Measurements from ENCODE around the gene PDE6C. TPM values are rescaled to one million over a fixed set of nuclear protein-coding genes. Genes with fewer than 3 reads are reported as not detected.

The PDE6C gene
- polyA plus RNA-seq, 1 of the 3 experiments (the other 2 are of a cell fraction), result not detected

DNA sequence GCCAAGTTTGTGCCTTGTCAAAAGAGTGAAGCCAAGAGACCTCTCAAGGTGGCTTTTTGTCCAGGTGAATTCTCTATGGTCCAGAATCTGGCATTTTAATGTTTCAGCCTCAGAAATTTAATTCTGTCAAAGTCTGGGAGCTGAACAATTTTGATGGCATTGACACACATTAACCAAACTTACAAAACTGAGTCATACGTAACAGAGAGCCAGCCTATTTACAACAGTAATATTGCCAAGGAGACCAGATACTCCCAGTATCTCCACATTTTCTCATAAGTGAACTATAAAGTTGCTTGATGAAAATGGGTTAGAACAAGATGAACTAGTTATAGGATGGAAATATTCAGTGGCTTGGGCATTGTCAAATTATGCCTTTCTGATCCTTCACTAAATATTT, 43.8 kb downstream of the PDE6C start:
- no peak for TF ChIP-seq RAD21 (IDR thresholded peaks at IDR 0.05; ENCODE audit: low read length)
- TF ChIP-seq YY1 (IDR thresholded peaks at IDR 0.05; ENCODE audit: low read depth), result no peak
- TF ChIP-seq FOXJ3 (CRISPR knock-in tag; IDR thresholded peaks at IDR 0.05), result no peak
- TF ChIP-seq EZH2phosphoT487 (IDR thresholded peaks at IDR 0.05; ENCODE audit: borderline replicate concordance, low read depth), result no peak
- H3K4me3 ChIP-seq (ENCODE audit: low read depth in 2 of 2, low read length in 1 of 2), result no peak overlapping the region
- no peak overlapping the region for H3K9ac ChIP-seq
- no peaks in the 10 kb centered on the region for H4K20me1 ChIP-seq (ENCODE audit: insufficient read depth)
- H3K4me2 ChIP-seq, result no peak overlapping the region
- H3K9me2 ChIP-seq, result no peaks in the 10 kb centered on the region
- no peak overlapping the region for H3K27ac ChIP-seq (ENCODE audit: low read depth in 2 of 2, low read length in 1 of 2)
- no peaks in the 10 kb centered on the region for H3K4me1 ChIP-seq (ENCODE audit: control insufficient read depth in 1 of 2, insufficient read depth in 2 of 2, low read depth in 1 of 2, low read length in 1 of 2)
- CTCF ChIA-PET, result interaction anchor here (1.0 kb wide), 1 partner anchor 18 kb away, joined by 3 read pairs; no protein-coding TSS in a partner anchor
- POLR2A ChIA-PET, result no interaction called here
- no peak overlapping the region for H2AFZ ChIP-seq (ENCODE audit: low read depth)
- 95% methylated on average over 1 of the region's 1 CpG for WGBS (ENCODE audit: low lambda C conversion rate)
- no peaks in the 10 kb centered on the region for H3K27me3 ChIP-seq (ENCODE audit: insufficient read depth)
- DNase-seq, result no peak
- no peaks in the 10 kb centered on the region for H3F3A ChIP-seq (replicated peaks; ENCODE audit: insufficient read depth)
- H3K36me3 ChIP-seq (replicated peaks in 1 of 2; ENCODE audit: control insufficient read depth in 1 of 2, insufficient read depth in 2 of 2, low read length in 1 of 2), result no peaks in the 10 kb centered on the region
- H3K79me2 ChIP-seq (ENCODE audit: insufficient read depth), result no peaks in the 10 kb centered on the region
- H3K9me3 ChIP-seq, result no peaks in the 10 kb centered on the region

DNA sequence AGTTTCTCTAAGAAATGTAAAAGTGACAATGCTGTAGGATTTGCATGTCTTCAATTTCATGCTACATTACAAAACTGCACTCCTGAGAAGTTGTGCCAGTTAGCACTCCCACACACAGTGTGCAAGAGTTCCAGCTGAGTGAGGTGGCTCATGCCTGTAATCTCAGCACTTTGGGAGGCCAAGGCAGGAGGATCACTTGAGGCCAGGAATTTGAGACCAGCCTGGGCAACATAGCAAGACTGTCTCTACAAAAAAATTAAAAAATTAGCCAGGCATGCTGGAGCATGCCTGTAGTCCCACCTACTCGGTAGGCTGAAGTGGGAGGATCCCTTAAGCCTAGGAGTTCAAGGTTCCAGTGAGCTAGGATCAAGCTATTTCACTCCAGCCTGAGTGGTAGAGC, 45.4 kb downstream of the PDE6C start:
- Histone ChIP-seq H3K9ac (no peak overlapping the region), H3K79me2 (ENCODE audit: insufficient read depth) (no peaks in the 10 kb centered on the region), H3K27me3 (ENCODE audit: insufficient read depth) (no peaks in the 10 kb centered on the region), H4K20me1 (ENCODE audit: insufficient read depth) (no peaks in the 10 kb centered on the region), H3K4me3 (ENCODE audit: low read depth in 2 of 2, low read length in 1 of 2) (no peak overlapping the region), H3K4me1 (ENCODE audit: control insufficient read depth in 1 of 2, insufficient read depth in 2 of 2, low read depth in 1 of 2, low read length in 1 of 2) (no peaks in the 10 kb centered on the region), H2AFZ (ENCODE audit: low read depth) (no peak overlapping the region), H3K9me2 (no peaks in the 10 kb centered on the region), H3K9me3 (no peaks in the 10 kb centered on the region), H3K4me2 (no peak overlapping the region), H3K36me3 (replicated peaks in 1 of 2; ENCODE audit: control insufficient read depth in 1 of 2, insufficient read depth in 2 of 2, low read length in 1 of 2) (no peaks in the 10 kb centered on the region), H3K27ac (ENCODE audit: low read depth in 2 of 2, low read length in 1 of 2) (no peak overlapping the region), H3F3A (replicated peaks; ENCODE audit: insufficient read depth) (no peaks in the 10 kb centered on the region)
- TF ChIP-seq, protein P1, sequence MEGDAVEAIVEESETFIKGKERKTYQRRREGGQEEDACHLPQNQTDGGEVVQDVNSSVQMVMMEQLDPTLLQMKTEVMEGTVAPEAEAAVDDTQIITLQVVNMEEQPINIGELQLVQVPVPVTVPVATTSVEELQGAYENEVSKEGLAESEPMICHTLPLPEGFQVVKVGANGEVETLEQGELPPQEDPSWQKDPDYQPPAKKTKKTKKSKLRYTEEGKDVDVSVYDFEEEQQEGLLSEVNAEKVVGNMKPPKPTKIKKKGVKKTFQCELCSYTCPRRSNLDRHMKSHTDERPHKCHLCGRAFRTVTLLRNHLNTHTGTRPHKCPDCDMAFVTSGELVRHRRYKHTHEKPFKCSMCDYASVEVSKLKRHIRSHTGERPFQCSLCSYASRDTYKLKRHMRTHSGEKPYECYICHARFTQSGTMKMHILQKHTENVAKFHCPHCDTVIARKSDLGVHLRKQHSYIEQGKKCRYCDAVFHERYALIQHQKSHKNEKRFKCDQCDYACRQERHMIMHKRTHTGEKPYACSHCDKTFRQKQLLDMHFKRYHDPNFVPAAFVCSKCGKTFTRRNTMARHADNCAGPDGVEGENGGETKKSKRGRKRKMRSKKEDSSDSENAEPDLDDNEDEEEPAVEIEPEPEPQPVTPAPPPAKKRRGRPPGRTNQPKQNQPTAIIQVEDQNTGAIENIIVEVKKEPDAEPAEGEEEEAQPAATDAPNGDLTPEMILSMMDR (IDR thresholded peaks at IDR 0.05), result no peak
- TF ChIP-seq EP300 (IDR thresholded peaks at IDR 0.05; ENCODE audit: borderline replicate concordance in 1 of 2, low read depth in 1 of 2, low read length in 1 of 2), result no peak
- no peak for TF ChIP-seq NFIC (IDR thresholded peaks at IDR 0.05; ENCODE audit: borderline replicate concordance)
- no peak for TF ChIP-seq GABPA (IDR thresholded peaks at IDR 0.05; ENCODE audit: low read depth)
- TF ChIP-seq RAD21 (IDR thresholded peaks at IDR 0.05; ENCODE audit: low read length), result no peak
- WGBS (ENCODE audit: low lambda C conversion rate), result 67% methylated on average over 1 of the region's 1 CpG
- ChIA-PET CTCF (interaction anchor here (0.5 kb wide), 1 partner anchor 116 kb away, joined by 3 read pairs; no protein-coding TSS in a partner anchor), POLR2A (no interaction called here)
- no peak for DNase-seq

DNA sequence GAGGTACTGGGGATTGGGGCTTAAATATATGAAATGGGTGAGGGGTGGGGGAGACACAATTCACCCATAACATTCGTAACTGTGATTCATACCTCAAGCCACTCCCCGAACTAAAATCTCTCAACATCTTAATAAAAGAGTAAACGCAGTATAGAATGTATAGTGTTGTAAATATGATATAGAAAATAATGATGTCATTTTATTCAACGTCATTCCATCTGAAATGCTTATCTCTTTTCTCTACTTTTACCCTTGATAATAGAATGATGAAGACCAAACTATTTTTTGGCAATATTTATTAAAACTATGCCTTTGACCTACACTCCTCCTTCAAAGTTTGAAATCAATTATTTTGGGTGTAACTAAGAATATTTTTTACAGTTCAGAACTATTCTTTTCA, 53.7 kb downstream of the PDE6C start:
- Histone ChIP-seq H3K4me2 (no peak overlapping the region), H3K9me3 (no peaks in the 10 kb centered on the region)
- 97% methylated on average over 4 of the region's 4 CpGs for WGBS (ENCODE audit: low lambda C conversion rate)

More for the DNA sequence above, 53.7 kb downstream of the PDE6C start:
- no peak overlapping the region for H3K9ac ChIP-seq
- no peaks in the 10 kb centered on the region for H3K27me3 ChIP-seq (ENCODE audit: insufficient read depth)
- no peak overlapping the region for H2AFZ ChIP-seq (ENCODE audit: low read depth)
- peaks cover 49 to 50% of the 10 kb centered on the region in 2 experiments for H3K36me3 ChIP-seq (replicated peaks in 1 of 2; ENCODE audit: control insufficient read depth in 1 of 2, insufficient read depth in 2 of 2, low read length in 1 of 2)
- H4K20me1 ChIP-seq (ENCODE audit: insufficient read depth), result no peaks in the 10 kb centered on the region
- no peaks in the 10 kb centered on the region for H3K9me2 ChIP-seq
- ChIA-PET CTCF (no interaction called here), POLR2A (no interaction called here)
- H3K27ac ChIP-seq (ENCODE audit: low read depth in 2 of 2, low read length in 1 of 2), result no peak overlapping the region
- no peak for DNase-seq
- no peak overlapping the region for H3K4me3 ChIP-seq (ENCODE audit: low read depth in 2 of 2, low read length in 1 of 2)
- no peaks in the 10 kb centered on the region for H3F3A ChIP-seq (replicated peaks; ENCODE audit: insufficient read depth)
- H3K4me1 ChIP-seq (ENCODE audit: control insufficient read depth in 1 of 2, insufficient read depth in 2 of 2, low read depth in 1 of 2, low read length in 1 of 2), result no peaks in the 10 kb centered on the region
- H3K79me2 ChIP-seq (ENCODE audit: insufficient read depth), result no peaks in the 10 kb centered on the region
- TF ChIP-seq TCF12 (IDR thresholded peaks at IDR 0.05), result no peak
- no peak for TF ChIP-seq JUND (IDR thresholded peaks at IDR 0.05)
- TF ChIP-seq RAD21 (IDR thresholded peaks at IDR 0.05; ENCODE audit: low read length), result no peak
- TF ChIP-seq, protein P2, sequence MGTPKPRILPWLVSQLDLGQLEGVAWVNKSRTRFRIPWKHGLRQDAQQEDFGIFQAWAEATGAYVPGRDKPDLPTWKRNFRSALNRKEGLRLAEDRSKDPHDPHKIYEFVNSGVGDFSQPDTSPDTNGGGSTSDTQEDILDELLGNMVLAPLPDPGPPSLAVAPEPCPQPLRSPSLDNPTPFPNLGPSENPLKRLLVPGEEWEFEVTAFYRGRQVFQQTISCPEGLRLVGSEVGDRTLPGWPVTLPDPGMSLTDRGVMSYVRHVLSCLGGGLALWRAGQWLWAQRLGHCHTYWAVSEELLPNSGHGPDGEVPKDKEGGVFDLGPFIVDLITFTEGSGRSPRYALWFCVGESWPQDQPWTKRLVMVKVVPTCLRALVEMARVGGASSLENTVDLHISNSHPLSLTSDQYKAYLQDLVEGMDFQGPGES (IDR thresholded peaks at IDR 0.05; ENCODE audit: low read depth, low read length), result no peak
- TF ChIP-seq TAF1 (IDR thresholded peaks at IDR 0.05; ENCODE audit: borderline replicate concordance, low read depth, low read length), result no peak
- TF ChIP-seq POLR2AphosphoS5 (IDR thresholded peaks at IDR 0.05; ENCODE audit: low read depth, low read length), result no peak

Measured in SK-N-SH (cell line).